ENCODE results near the gene GOLPH3L.

Gene GOLPH3L

DNA sequence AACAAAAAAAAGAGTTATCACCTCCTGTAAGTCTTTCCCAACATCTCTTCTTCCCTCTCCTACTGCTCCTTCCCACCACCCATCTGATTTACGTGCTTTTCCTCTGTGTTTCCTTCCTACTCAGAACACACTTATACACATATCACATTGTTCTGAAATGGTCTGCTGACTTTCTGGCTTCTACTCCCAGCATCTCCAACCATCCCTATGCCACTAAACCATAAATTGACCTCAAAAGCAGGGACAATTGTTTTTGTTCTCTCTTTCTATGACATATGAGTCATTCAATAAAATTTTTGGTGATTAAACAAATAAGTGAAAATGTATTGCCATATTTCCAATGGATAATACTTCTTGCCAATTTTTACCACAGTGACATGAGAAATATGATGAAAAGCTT is 8.2 kb downstream of the GOLPH3L start:
- TF ChIP-seq, protein P1, sequence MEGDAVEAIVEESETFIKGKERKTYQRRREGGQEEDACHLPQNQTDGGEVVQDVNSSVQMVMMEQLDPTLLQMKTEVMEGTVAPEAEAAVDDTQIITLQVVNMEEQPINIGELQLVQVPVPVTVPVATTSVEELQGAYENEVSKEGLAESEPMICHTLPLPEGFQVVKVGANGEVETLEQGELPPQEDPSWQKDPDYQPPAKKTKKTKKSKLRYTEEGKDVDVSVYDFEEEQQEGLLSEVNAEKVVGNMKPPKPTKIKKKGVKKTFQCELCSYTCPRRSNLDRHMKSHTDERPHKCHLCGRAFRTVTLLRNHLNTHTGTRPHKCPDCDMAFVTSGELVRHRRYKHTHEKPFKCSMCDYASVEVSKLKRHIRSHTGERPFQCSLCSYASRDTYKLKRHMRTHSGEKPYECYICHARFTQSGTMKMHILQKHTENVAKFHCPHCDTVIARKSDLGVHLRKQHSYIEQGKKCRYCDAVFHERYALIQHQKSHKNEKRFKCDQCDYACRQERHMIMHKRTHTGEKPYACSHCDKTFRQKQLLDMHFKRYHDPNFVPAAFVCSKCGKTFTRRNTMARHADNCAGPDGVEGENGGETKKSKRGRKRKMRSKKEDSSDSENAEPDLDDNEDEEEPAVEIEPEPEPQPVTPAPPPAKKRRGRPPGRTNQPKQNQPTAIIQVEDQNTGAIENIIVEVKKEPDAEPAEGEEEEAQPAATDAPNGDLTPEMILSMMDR (IDR thresholded peaks at IDR 0.05; ENCODE audit: extremely low read depth, missing control alignments), result no peak

DNA sequence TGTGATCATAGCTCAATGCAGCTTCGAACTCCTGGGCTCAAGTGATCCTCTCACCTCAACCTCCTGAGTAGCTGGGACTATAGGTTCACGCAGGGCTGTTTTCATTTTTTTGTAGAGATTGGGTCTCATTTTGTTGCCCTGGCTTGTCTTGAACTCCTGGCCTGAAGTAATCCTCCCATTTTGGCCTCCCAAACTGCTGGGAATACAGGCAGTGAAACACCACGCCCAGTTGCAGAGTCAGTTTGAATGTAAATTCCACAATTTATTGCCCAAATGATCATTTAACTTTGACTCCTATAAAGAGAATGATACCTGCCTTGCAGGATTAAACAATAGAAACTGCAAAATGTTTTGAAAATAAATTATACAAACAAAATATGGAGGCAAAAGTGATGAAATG is 10.7 kb downstream of the GOLPH3L start:
- no peak for DNase-seq (ENCODE audit: low spot score)
- TF ChIP-seq, protein P1 (IDR thresholded peaks at IDR 0.05; ENCODE audit: extremely low read depth, missing control alignments), result no peak

More for the DNA sequence above, 8.2 kb downstream of the GOLPH3L start:
- no peak for DNase-seq (ENCODE audit: low spot score)

DNA sequence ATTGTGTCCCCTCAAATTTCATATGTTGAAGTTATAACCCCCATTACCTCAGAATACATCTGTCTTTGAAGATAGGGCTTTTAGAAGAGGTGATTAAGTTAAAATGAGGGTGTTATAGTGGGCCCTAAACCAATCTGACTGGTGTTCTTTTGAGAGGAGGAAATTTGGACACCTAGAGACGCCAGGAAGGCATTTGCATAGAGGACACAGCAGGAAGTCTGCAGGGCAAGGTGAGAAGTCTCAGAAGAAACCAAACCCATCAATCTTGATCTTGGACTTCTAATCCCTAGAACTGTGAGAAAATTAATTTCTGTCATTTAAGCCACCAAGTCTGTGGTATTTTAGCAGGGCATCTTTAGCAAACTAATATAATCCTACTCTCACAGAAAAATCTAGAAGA is 13.0 kb downstream of the GOLPH3L start:
- TF ChIP-seq, protein P1 (IDR thresholded peaks at IDR 0.05; ENCODE audit: extremely low read depth, missing control alignments), result no peak
- DNase-seq (ENCODE audit: low spot score), result no peak

DNA sequence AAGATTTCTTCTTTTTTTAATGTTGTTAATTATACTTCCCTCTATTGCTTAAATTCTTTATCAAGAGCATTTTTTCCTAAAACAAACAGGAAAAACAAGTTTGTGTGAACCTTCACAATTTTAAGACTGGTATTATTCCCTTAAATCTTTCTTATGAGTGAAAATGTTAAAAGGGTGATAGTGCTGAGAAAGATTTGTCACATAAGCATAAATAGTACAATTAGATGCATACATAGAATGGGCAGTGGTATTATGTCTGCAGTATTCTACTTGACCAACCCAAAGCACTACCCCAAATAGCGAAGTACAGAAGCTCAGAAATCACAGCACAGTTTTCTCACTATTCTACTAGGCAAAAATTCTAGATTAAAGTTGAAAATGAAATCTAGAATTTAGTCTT is 18.0 kb downstream of the GOLPH3L start:
- no peak for DNase-seq (ENCODE audit: low spot score)
- TF ChIP-seq, protein P1 (IDR thresholded peaks at IDR 0.05; ENCODE audit: extremely low read depth, missing control alignments), result no peak

DNA sequence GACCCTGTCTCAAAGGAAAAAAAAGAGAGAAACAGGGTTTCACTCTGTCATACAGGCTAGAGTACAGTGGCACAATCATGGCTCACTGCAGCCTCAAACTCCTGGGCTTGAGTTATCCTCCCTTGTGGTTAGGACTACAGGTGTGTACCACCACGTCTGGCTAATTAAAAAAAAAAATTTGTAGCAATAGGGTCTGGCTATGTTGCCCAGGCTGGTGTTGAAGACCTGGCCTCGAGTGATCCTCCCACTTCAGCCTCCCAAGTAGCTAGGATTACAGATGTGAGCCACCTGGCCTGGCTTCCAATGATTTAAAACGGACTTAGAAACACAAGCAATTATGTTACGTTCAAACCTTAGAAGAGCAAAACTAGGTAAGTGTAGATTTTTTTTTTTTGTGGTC is 22.1 kb downstream of the GOLPH3L start:
- TF ChIP-seq, protein P1 (IDR thresholded peaks at IDR 0.05; ENCODE audit: extremely low read depth, missing control alignments), result no peak
- no peak for DNase-seq (ENCODE audit: low spot score)

DNA sequence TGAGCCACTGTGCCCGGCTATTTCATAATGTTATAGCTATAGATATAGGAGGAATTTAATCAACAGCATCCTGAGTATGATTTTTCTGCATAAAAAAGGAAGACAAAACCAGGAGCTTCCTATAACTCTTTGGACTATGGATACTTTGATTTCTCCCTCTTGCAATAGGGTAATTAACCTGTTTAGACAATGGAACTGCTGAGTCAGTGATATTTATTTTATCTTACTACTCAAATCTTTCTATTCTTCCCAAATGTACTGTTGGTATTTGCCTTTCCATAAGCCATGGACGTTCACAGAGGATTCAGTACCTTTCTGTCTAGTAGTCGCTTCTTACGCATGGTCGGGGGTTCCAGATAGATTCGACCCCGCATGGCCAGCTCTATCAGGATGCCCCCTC is 33.6 kb downstream of the GOLPH3L start:
- TF ChIP-seq, protein P1 (IDR thresholded peaks at IDR 0.05; ENCODE audit: extremely low read depth, missing control alignments), result no peak

DNA sequence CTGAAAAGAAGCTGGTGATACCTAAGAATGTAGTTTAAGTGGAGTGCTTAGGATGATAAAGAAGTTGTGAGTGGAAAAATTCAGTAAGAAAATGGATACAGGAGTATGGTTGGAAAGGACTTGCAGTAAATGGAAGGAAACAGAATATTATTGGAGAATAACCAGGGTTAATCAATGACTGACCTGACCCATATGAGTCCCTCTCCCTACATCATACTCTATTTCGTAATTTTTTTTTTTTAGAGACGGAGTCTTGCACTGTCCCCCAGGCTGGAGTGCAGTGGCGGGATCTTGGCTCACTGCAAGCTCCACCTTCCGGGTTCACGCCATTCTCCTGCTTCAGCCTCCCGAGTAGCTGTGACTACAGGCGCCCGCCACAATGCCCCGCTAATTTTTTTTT is 34.1 kb downstream of the GOLPH3L start:
- no peak for DNase-seq (ENCODE audit: low spot score)
- TF ChIP-seq, protein P1 (IDR thresholded peaks at IDR 0.05; ENCODE audit: extremely low read depth, missing control alignments), result no peak

More for the DNA sequence above, 33.6 kb downstream of the GOLPH3L start:
- no peak for DNase-seq (ENCODE audit: low spot score)

Data from GM20000 (cell line).